Measurements from ENCODE around the gene RFXANK. TPM values are rescaled to one million over a fixed set of nuclear protein-coding genes. Genes with fewer than 3 reads are reported as not detected.

Gene RFXANK
- total RNA-seq, 1 experiment from 2014 or later: 81.8 TPM

- H3K18ac ChIP-seq (ENCODE audit: insufficient read length, low read depth, low read length): no peak overlapping the region
- H3K4me3 Mint-ChIP-seq: no peak overlapping the region
- H3K27ac ChIP-seq (ENCODE audit: insufficient read length, low read depth, low read length): no peak overlapping the region
- H3K4me1 ChIP-seq (ENCODE audit: insufficient read depth, low read length): no peaks in the 10 kb centered on the region
- TF ChIP-seq CTCF (conservative IDR thresholded peaks at IDR 0.05): no peak
- no peak overlapping the region for H2BK120ac ChIP-seq (ENCODE audit: low read depth, low read length, poor library complexity, severe bottlenecking)
- peaks cover 31% of the 10 kb centered on the region for H3K27me3 Mint-ChIP-seq (ENCODE audit: low read depth)
- H2BK12ac ChIP-seq (ENCODE audit: insufficient read length, low read depth, low read length): no peak overlapping the region
- H4K20me1 ChIP-seq (ENCODE audit: control insufficient read depth, insufficient read depth, insufficient read length): no peaks in the 10 kb centered on the region
- no peak overlapping the region for H4K91ac ChIP-seq (ENCODE audit: insufficient read length, low read depth, low read length)
- no peaks in the 10 kb centered on the region for H3K9me3 Mint-ChIP-seq
- H2AK5ac ChIP-seq (ENCODE audit: insufficient read length, low read length): no peak overlapping the region
- H3T11ph ChIP-seq (ENCODE audit: low read length): no peak overlapping the region
- no peak overlapping the region for H2BK5ac ChIP-seq (ENCODE audit: insufficient read length, low read length)
- H3K79me1 ChIP-seq (ENCODE audit: insufficient read depth, low read depth, low read length, poor library complexity, severe bottlenecking): no peaks in the 10 kb centered on the region
- H2AFZ ChIP-seq (ENCODE audit: low read length): no peak overlapping the region
- no peak overlapping the region for H2BK20ac ChIP-seq (ENCODE audit: low read depth, low read length, poor library complexity, severe bottlenecking)
- no CpG with 5 or more reads among the region's 17 CpGs for WGBS (ENCODE audit: extremely low coverage, insufficient read length, low lambda C conversion rate)
- DNase-seq: no peak
- H3K9ac ChIP-seq (ENCODE audit: extremely low read depth, insufficient read length, low read length): no peak overlapping the region
- no peak overlapping the region for H2BK15ac ChIP-seq (ENCODE audit: low read depth, low read length)
- H3K56ac ChIP-seq (ENCODE audit: insufficient read length, low read depth, low read length): no peak overlapping the region
- H3K79me2 ChIP-seq (ENCODE audit: insufficient read depth, low read length): no peaks in the 10 kb centered on the region
- H4K8ac ChIP-seq (replicated peaks; ENCODE audit: insufficient read length, low read depth, low read length): no peak overlapping the region
- H3K4me1 Mint-ChIP-seq: no peaks in the 10 kb centered on the region; a peak in 1 of 4 replicates
- H3K36me3 Mint-ChIP-seq (ENCODE audit: insufficient read depth in 1 of 3, low read depth in 3 of 3): no peaks in the 10 kb centered on the region
- no peaks in the 10 kb centered on the region for H3K27me3 ChIP-seq (ENCODE audit: insufficient read depth, low read length)
- H3K9me3 ChIP-seq (ENCODE audit: control insufficient read depth, low read depth, low read length): no peaks in the 10 kb centered on the region
- H4K5ac ChIP-seq (ENCODE audit: insufficient read length, low read depth, low read length): no peak overlapping the region
- H3K27ac Mint-ChIP-seq: no peak overlapping the region
- H3K23me2 ChIP-seq (ENCODE audit: insufficient read length, low read depth, low read length, poor library complexity, severe bottlenecking): no peaks in the 10 kb centered on the region
- no peak overlapping the region for H3K4ac ChIP-seq (ENCODE audit: low read depth, low read length)
- H3K23ac ChIP-seq (ENCODE audit: insufficient read length, low read depth, low read length): no peak overlapping the region
- no peak overlapping the region for H3K4me2 ChIP-seq (ENCODE audit: insufficient read depth, insufficient read length, low read length)
- no peak overlapping the region for H3K14ac ChIP-seq (ENCODE audit: insufficient read depth, low read length)
Measured at GRCh38 chr19:19145281-19145680, 46.8 kb upstream of the RFXANK start.
